ENCODE data around the gene PSTPIP2. TPM values are rescaled to one million over a fixed set of nuclear protein-coding genes. Genes with fewer than 3 reads are reported as not detected.

Gene PSTPIP2
- total RNA-seq, 2 experiments from 2014 or later: 13.5 to 15.2 TPM

DNA sequence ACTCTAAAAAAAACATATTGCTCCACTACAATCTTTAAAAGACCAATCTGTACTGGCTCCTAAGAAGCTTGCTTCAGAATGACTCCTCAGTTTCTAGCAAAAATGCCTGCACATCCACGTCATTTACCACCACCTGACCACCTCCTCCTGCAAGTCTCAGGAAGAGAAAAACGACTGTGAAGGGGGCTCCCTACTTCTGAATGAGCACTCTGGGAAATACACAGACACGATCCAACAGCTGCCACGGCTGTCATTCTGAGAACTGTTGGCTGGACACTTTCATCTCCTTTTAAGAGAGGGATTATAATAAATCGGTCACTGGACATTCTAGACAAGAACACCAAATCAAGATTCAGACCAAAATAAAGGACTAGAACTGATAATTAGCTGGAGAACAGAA is 126.4 kb downstream of the PSTPIP2 start:
- Mint-ChIP-seq H3K27ac (no peak overlapping the region), H3K27me3 (no peaks in the 10 kb centered on the region), H3K9me3 (no peaks in the 10 kb centered on the region), H3K4me3 (no peak overlapping the region), H3K4me1 (ENCODE audit: low read depth) (peaks cover 7% of the 10 kb centered on the region), H3K36me3 (peaks cover 68% of the 10 kb centered on the region)
- POLR2A ChIA-PET: no interaction called here
- intact Hi-C loops (cut with micrococcal nuclease): no loop called here
- no peak for DNase-seq
- CTCF ChIA-PET: interaction anchor here (1.0 kb wide), 1 partner anchor 128 kb away, joined by 5 read pairs; no protein-coding TSS in a partner anchor

GRCh38 chr18:45940724-45941123 is 131.3 kb downstream of the PSTPIP2 start:
- no peaks in the 10 kb centered on the region for H3K9me3 Mint-ChIP-seq
- H3K27ac Mint-ChIP-seq: no peak overlapping the region
- H3K4me3 Mint-ChIP-seq: no peak overlapping the region
- peaks cover 56% of the 10 kb centered on the region for H3K36me3 Mint-ChIP-seq
- ChIA-PET POLR2A (no interaction called here), CTCF (interaction anchor here (1.3 kb wide), 1 partner anchor 61 kb away, joined by 7 read pairs; no protein-coding TSS in a partner anchor)
- DNase-seq: no peak
- intact Hi-C loops (cut with micrococcal nuclease): loop anchor here (2.0 kb wide), 1 partner anchor 66 kb away; no protein-coding TSS in a partner anchor
- peaks cover 37% of the 10 kb centered on the region for H3K4me1 Mint-ChIP-seq (ENCODE audit: low read depth)
- H3K27me3 Mint-ChIP-seq: no peaks in the 10 kb centered on the region

GRCh38 chr18:45939236-45939635 is 132.8 kb downstream of the PSTPIP2 start:
- CTCF ChIA-PET: interaction anchor here (0.5 to 0.7 kb wide), 2 partner anchors 24 to 132 kb away, joined by 3 read pairs; no protein-coding TSS in a partner anchor

DNA sequence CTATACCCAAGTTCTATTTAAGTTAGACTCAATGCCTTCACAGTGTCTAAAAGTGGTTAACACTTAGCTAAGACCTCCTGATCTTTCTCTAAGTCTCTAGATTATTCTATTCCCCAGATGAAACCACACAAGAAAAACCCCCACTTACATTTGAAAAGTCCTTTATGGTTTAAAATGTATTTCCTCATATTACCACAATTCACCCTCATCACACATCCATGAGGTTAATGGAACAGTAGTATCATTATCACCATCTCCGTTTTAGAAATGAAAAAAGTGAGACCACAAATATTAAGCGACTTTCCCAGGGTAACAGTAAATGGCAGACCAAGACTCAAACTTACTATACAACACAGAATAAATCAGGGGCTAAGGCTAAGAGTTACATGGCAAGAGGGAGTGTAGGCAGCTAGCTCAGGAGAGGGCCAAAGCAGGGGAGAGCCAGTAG is 133.5 kb downstream of the PSTPIP2 start:
- Mint-ChIP-seq H3K36me3 (peaks cover 37% of the 10 kb centered on the region), H3K4me3 (no peak overlapping the region), H3K4me1 (ENCODE audit: low read depth) (peaks cover 38% of the 10 kb centered on the region), H3K27me3 (no peaks in the 10 kb centered on the region), H3K27ac (no peak overlapping the region), H3K9me3 (no peaks in the 10 kb centered on the region)
- ChIA-PET POLR2A (no interaction called here), CTCF (interaction anchor here (0.7 to 3.0 kb wide), 4 partner anchors 133 to 272 kb away, joined by 3 to 23 read pairs (median 4); no protein-coding TSS in a partner anchor)
- DNase-seq: no peak
- intact Hi-C loops (cut with micrococcal nuclease): loop anchor here (1.0 to 2.0 kb wide), 2 partner anchors 24 to 29 kb away; partner anchors contain the start of gene EPG5

More at GRCh38 chr18:45939236-45939635, 132.8 kb downstream of the PSTPIP2 start:
- DNase-seq: no peak
- Mint-ChIP-seq H3K27ac (no peak overlapping the region), H3K9me3 (no peaks in the 10 kb centered on the region), H3K4me3 (no peak overlapping the region), H3K27me3 (no peaks in the 10 kb centered on the region), H3K4me1 (ENCODE audit: low read depth) (peaks cover 38% of the 10 kb centered on the region), H3K36me3 (peaks cover 42% of the 10 kb centered on the region)
- POLR2A ChIA-PET: no interaction called here
- intact Hi-C loops (cut with micrococcal nuclease): loop anchor here (2.0 kb wide), 1 partner anchor 24 kb away; no protein-coding TSS in a partner anchor

- POLR2A ChIA-PET: no interaction called here
- intact Hi-C loops (cut with micrococcal nuclease): no loop called here
- Mint-ChIP-seq H3K4me3 (no peak overlapping the region), H3K27ac (no peak overlapping the region), H3K36me3 (peaks cover 29% of the 10 kb centered on the region), H3K9me3 (no peaks in the 10 kb centered on the region), H3K27me3 (no peaks in the 10 kb centered on the region), H3K4me1 (ENCODE audit: low read depth) (peaks cover 32% of the 10 kb centered on the region)
- CTCF ChIA-PET: interaction anchor here (3.0 kb wide), 1 partner anchor 137 kb away, joined by 23 read pairs; no protein-coding TSS in a partner anchor
- DNase-seq: no peak
These were observed 136.3 kb downstream of the PSTPIP2 start for GRCh38 chr18:45935591-45936335.

Other genes starting within 250 kb of the PSTPIP2 start
- not detected for gene SIGLEC15, start 246.6 kb downstream of the PSTPIP2 start, total RNA-seq
- 10 to 100 TPM; 18.8 to 21.4 TPM for gene EPG5, start 104.9 kb downstream of the PSTPIP2 start, total RNA-seq
- gene ATP5F1A, start 26.0 kb upstream of the PSTPIP2 start, total RNA-seq: 100 to 1,000 TPM; 442 to 447 TPM
- gene HAUS1, start 32.1 kb upstream of the PSTPIP2 start, total RNA-seq: 10 to 100 TPM; 57.4 to 65.5 TPM

All from activated CD4-positive, alpha-beta memory T cell treated with anti-CD3 and anti-CD28 coated beads for 36 hours (primary cell).